Stimulated activated CD4-positive, alpha-beta T cell treated with anti-CD3 and anti-CD28 coated beads, Interleukin-15, amount 100 ng/mL, for 1 hour (primary cell): ENCODE measurements around the gene JAGN1.
"Not testable (repeated sequence)": the region's sequence is repeated elsewhere in the genome, so short reads cannot be mapped to it uniquely, and the experiment has no call there.

ENCODE experiments used
- DNase-seq, 2 donors: peaks; one replicate each; pipeline ENCODE4 v3.0.0-alpha.2; 2020; ENCODE audit warnings: low read depth in 1 of 2, low spot score in 1 of 2

The JAGN1 gene

DNA sequence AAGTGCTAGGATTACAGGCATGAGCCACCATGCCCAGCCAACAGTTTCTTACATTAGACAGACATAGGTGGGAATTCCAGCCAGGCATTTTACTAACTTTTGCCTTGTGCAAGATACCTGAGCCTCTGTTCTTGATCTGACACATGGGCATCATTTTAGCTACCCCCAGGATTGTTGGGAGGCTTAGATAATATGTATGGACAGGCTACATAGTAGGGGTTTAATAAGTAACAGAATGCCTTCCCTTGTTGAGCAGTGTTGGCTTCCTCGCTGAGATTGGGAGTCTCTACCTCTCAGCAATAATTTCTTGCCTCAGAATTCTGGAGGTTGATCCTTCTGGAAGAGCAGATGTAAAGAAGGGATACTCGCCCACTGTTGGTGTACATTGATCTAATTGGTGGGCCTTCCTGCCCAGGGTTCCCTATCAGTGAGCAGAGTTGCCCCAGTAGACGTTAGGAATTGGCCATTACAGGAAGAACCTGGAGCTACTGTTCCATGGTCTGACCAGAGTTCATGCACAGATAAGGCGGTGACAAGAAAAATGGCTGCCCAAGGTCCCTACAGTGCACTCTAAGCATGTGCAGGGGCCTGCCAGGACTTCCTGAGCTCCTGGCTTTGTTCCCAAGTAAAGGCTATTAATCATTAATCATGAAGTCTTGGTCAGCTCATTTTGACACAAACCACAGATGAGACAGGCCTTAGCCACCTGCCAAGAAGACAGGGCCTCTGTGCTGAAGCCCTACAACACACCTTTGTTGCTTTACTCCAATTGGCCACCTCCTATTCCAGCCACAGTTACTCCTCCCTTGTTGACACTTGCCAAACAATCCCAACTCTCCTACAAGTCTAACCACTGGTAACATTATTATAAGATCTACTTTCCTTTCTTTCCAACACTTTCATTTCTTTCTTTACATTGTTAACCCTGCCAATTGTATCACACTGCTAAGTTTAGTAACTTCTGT lies 7.3 kb downstream of the JAGN1 start:
- DNase-seq = no peak

DNA sequence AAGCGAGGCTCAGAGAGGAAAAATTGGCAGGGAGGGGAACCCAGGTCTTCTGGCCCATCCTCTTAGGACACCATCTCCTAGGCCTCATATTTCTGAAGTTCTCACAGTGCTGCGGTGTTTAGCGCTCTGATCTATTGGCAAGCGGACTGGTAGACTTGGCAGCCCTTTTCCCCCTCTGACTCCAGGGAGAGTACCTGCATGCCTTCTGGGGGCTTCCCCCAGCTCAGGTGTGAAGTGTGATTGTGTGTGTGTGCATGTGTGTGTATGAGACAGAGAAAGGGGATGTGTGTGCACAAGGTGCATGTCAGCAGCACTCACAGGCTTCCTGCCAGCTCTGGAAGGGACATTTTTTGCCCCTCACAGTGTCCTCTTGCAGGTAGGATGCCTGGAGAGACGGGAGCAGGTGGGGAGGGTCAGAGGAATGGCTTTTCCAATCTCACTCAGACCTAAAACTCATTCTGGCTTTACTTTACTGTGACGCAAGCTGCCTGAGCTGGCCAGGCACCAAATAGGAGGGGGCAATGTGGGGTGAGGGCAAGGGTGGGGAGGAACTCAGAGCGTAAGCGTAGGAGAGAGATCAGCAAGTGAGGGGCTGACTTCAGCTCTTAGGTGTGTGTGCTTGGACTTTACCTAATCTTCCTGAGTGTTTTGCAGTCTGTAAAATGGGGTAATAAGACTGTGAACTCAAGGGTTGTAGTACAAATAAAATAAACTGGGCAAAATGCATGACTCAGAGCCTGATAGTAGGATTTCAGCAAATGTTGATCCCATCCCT lies 8.2 kb downstream of the JAGN1 start:
- DNase-seq = no peak

- DNase-seq = no peak
These were observed 8.9 kb downstream of the JAGN1 start for GRCh38 chr3:9899289-9899791.

- DNase-seq = not testable (repeated sequence)
These were observed 10.6 kb downstream of the JAGN1 start for GRCh38 chr3:9900965-9901415.

- no peak for DNase-seq
These were observed 11.6 kb downstream of the JAGN1 start for GRCh38 chr3:9901967-9902366.

GRCh38 chr3:9902372-9903237 lies 12.2 kb downstream of the JAGN1 start, which contains the start of gene IL17RE:
Gene IL17RE, plus strand, starts transcription at chr3:9902848. Its CDS starts 85 bp downstream, at chr3:9902933.
- DNase-seq = no peak

DNA sequence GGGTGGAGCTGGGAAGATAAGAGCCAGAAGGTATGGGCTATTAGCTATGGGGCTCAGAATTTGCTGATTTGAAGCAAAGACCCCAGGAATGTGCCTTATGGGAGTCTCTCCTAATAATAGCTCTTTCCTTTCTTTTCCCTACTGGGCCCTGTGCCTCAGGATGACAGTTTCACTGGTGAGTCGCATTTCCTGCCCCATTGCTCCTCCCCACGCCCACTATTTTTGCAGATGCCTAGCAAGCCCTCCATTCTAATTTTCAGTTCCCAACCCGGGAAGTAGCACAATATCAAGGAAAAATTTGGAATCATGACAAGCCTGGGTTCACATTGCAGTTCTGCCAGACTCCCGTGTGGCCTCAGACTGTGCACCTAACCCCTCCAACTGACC lies 12.8 kb downstream of the JAGN1 start:
- no peak for DNase-seq

DNA sequence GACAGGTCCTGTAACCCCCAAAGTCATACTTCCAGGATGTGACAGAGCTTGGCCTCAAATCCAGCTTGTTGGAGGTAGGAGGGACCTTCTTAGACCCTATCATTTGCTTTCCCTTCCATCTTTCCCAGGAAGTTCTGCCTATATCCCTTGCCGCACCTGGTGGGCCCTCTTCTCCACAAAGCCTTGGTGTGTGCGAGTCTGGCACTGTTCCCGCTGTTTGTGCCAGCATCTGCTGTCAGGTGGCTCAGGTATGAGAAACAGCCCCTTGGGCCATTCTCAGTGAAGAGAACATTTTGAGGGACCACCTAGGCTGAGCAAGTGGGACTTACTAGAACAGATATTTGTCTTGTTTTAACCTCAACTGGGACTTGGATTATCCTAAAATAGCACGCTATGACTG lies 13.5 kb downstream of the JAGN1 start:
- no peak for DNase-seq

- DNase-seq = no peak
These were observed 16.1 kb downstream of the JAGN1 start for GRCh38 chr3:9906480-9906879.

DNA sequence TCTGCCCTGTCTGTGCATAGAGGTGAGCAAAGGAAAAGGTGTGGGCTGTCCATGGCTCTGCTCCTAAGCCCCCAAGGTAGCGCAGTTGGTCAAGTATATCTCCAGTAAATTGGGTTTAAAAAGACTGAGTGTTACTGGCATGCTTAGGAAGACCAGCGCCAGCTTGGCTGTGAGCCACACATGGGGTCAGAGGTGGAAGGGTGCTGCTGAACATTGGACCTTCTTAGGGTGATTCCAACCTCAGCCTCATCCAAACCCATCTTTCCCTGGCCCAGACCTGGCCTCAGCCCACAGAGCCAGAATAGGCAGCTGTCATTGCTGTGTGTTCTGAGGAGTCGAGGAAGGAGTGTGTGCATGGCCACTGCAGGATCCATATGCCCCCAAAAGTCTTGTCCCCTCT lies 17.9 kb downstream of the JAGN1 start:
- DNase-seq = no peak

- DNase-seq = no peak
These were observed 19.0 kb downstream of the JAGN1 start for GRCh38 chr3:9909221-9910013.

- DNase-seq = no peak
These were observed 21.5 kb downstream of the JAGN1 start for GRCh38 chr3:9911863-9912262.

DNA sequence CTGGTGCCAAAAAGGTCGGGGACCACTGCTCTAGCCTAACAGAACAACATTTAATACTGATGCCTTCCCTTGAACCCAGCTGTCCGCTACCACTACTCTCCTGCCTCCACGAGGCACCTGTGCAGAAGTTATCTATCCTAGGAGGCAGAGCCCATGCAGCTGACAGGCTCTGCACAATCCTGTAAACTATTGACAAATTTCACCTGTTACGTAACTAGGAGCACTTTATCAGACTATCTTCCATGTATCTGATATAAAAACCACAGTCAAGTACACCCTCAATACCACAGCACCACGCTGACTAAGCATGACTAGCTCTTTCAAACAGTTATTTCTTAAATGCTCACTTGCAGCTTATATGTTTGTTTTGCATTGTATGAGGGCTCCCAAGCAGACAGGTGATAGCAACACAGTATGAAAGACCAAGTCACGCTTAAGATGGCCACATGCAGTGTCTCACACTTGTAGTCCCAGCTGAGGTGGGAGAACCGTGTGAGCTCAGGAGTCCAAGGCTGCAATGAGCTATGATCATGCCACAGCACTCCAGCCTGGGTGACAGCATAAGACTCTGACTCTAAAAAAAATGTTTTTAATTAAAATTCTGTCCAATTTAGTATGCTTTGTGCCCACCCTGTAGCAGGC lies 22.0 kb downstream of the JAGN1 start:
- no peak for DNase-seq

DNA sequence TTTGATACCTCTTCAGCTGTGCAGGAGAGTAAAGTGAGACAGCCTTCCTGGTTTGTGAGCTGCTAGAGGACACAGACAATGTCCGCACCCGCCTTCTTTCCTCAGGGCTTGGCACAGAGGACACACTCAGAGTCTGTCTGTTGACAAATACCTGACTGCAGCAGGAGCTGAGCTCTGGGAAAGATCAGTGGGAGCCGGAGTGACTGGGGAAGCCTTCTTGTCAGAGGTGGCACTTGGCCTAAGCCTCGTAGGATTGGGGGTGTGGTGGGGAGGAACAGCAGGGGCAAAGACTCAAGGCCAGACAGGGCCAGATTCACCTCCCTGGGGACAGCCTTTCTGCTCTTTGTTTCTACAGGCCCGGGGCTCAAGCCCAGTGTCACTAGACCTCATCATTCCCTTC lies 23.2 kb downstream of the JAGN1 start:
- DNase-seq = no peak

GRCh38 chr3:9914011-9914410 lies 23.6 kb downstream of the JAGN1 start:
- DNase-seq = no peak

GRCh38 chr3:9914559-9915253 lies 24.3 kb downstream of the JAGN1 start:
- no peak for DNase-seq

GRCh38 chr3:9915254-9916141 lies 25.1 kb downstream of the JAGN1 start:
- peak in 1 of 2 donors; percentile 20 for DNase-seq

DNA sequence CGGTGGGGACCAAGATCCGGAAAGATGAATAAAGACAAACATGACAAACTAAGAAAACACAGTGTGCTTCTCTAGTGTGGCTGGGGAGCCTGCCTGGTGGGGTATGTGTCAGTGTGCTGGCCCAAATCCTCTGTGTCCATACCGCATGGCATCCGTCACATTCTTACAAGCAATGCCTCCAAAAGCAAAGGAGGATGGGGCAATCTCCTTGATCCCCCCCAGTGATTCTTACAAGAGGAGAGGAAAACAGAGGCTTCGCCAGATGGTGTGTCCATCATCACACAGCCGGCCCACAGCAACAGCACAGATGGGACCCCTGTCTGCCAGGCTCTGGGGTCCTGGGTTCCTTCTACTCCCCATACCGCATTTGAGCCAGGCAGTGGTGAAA lies 25.9 kb downstream of the JAGN1 start:
- no peak for DNase-seq
